Common myeloid progenitor, CD34-positive (primary cell): ENCODE results near the gene PLLP.

Source experiments
- CTCF ChIA-PET: fragments of 350-600 bp; sonication (Branson Sonifier 250); formaldehyde crosslinking; loops from one replicate; lab custom pipeline; 2021; ENCODE audit warnings: antibody characterized with exemption; lab: Charles Lee
- POLR2A ChIA-PET: fragments of 350-600 bp; sonication (Branson Sonifier 250); formaldehyde crosslinking; loops from one replicate; lab custom pipeline; 2021; ENCODE audit warnings: antibody characterized with exemption; lab: Charles Lee
- DNase-seq, 3 donors: peaks; one replicate each; pipeline versions ENCODE4 v3.0.0 to v3.0.0-alpha.2; 2013
- H3K27ac ChIP-seq, 2 experiments: 1 replicate in 1 of 2; 2 replicates in 1 of 2; pipeline ENCODE4 v1.7.0; 2013; ENCODE audit warnings: inconsistent platforms in 2 of 2, low read length in 2 of 2, mild to moderate bottlenecking in 2 of 2, low read depth in 1 of 2, moderate library complexity in 1 of 2; ENCODE audit not compliant: severe bottlenecking in 2 of 2, insufficient read depth in 1 of 2, poor library complexity in 1 of 2
- H3K27me3 ChIP-seq, 5 experiments: replicated peaks in 2 of 5; 1 replicate in 3 of 5; 2 replicates in 2 of 5; pipeline versions ENCODE4 v1.6.1 to v1.7.0; 2013; ENCODE audit warnings: low read length in 4 of 5, mild to moderate bottlenecking in 2 of 5, moderate library complexity in 2 of 5, inconsistent platforms in 1 of 5; ENCODE audit not compliant: insufficient read depth in 5 of 5, control insufficient read depth in 4 of 5
- H3K36me3 ChIP-seq, 4 experiments: 1 replicate in 2 of 4; 2 replicates in 2 of 4; pipeline versions ENCODE4 v1.6.1 to v1.7.0; 2013; ENCODE audit warnings: low read length in 3 of 4, control low read depth in 1 of 4, mild to moderate bottlenecking in 1 of 4; ENCODE audit not compliant: control insufficient read depth in 4 of 4, insufficient read depth in 4 of 4
- H3K4me1 ChIP-seq, 4 experiments: 1 replicate in 3 of 4; 2 replicates in 1 of 4; pipeline versions ENCODE4 v1.6.1 to v1.7.1; 2013; ENCODE audit warnings: low read length in 3 of 4, mild to moderate bottlenecking in 3 of 4, control low read depth in 1 of 4, inconsistent platforms in 1 of 4, moderate library complexity in 1 of 4; ENCODE audit not compliant: control insufficient read depth in 4 of 4, insufficient read depth in 4 of 4; ENCODE audit errors: control extremely low read depth in 1 of 4
- H3K4me3 ChIP-seq, 7 experiments: 1 replicate in 4 of 7; 2 replicates in 3 of 7; pipeline versions ENCODE4 v1.5.1 to v1.7.0; 2013; ENCODE audit warnings: mild to moderate bottlenecking in 7 of 7, low read length in 6 of 7, moderate library complexity in 6 of 7, inconsistent platforms in 2 of 7, low read depth in 2 of 7, control low read depth in 1 of 7; ENCODE audit not compliant: insufficient read depth in 4 of 7, control insufficient read depth in 1 of 7; ENCODE audit errors: extremely low read depth in 1 of 7
- H3K9me3 ChIP-seq, 5 experiments: 1 replicate in 4 of 5; 2 replicates in 1 of 5; pipeline versions ENCODE4 v1.6.1 to v1.7.1; 2013; ENCODE audit warnings: low read length in 4 of 5, mild to moderate bottlenecking in 2 of 5, inconsistent platforms in 1 of 5, low read depth in 1 of 5, moderate library complexity in 1 of 5; ENCODE audit not compliant: control insufficient read depth in 4 of 5, insufficient read depth in 2 of 5; ENCODE audit errors: control extremely low read depth in 1 of 5
- WGBS: methylation state at CpG from one replicate; pipeline ENCODE4 v1.1.5; 2013; ENCODE audit not compliant: insufficient coverage; 5-methylcytosine and 5-hydroxymethylcytosine counted together

Gene PLLP

GRCh38 chr16:57308041-57308440, 23.6 kb upstream of the PLLP start:
- Histone ChIP-seq H3K27me3 (peaks cover 0 to 4% (median 0%) of the 10 kb centered on the region in 5 experiments), H3K4me1 (peaks cover 0 to 4% (median 0%) of the 10 kb centered on the region in 4 experiments), H3K36me3 (no peaks in the 10 kb centered on the region), H3K4me3 (no peak overlapping the region), H3K27ac (no peak overlapping the region), H3K9me3 (no peaks in the 10 kb centered on the region)
- POLR2A ChIA-PET = no interaction called here
- no peak for DNase-seq
- CTCF ChIA-PET = interaction anchor here (17.2 kb wide), 1 partner anchor 110 kb away, joined by 250 read pairs; no protein-coding TSS in a partner anchor
- WGBS = 58% methylated on average over 4 of the region's 5 CpGs

- H3K36me3 ChIP-seq = no peaks in the 10 kb centered on the region
- ChIA-PET POLR2A (no interaction called here), CTCF (interaction anchor here (17.2 kb wide), 1 partner anchor 111 kb away, joined by 250 read pairs; no protein-coding TSS in a partner anchor)
- H3K27ac ChIP-seq = no peak overlapping the region
- H3K4me3 ChIP-seq = no peak overlapping the region
- DNase-seq = no peak
- 76% methylated on average over 2 of the region's 5 CpGs for WGBS
- H3K4me1 ChIP-seq = peaks cover 0 to 4% (median 0%) of the 10 kb centered on the region in 4 experiments
- H3K27me3 ChIP-seq = peaks cover 0 to 4% (median 0%) of the 10 kb centered on the region in 5 experiments
- no peaks in the 10 kb centered on the region for H3K9me3 ChIP-seq
These were observed 22.9 kb upstream of the PLLP start for GRCh38 chr16:57307365-57307764.

DNA sequence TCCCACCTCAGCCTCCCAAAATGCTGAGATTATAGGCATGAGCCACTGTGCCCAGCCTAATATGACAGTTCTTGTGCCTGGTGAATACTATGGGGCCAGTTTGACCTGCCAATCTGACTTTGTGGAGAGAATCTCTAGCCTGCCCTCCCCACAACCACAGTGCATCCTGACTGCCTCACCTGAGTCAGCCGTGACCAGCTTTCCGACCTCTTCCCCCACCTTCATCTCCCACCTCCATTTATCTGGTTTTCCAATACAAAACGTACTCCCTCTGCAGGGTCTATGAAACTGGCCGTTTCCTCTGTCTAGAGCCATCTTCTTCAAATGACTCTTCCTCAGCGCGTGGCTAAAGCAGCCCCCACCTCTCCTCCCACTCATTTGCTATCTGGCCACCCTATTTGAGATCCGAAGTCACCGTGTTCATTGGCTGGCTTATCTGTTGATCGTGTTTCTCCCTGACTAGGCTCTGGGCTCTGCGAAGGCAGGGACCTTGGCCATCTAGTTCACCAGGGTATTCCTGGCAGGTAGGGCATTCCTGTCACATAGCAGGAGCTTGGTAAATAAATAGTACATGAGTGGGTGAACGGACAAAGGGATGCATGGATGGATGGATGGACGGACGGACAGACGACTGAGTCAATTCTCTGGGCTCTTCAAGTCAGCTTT, 22.3 kb upstream of the PLLP start:
- ChIA-PET CTCF (interaction anchor here (17.2 kb wide), 1 partner anchor 111 kb away, joined by 250 read pairs; no protein-coding TSS in a partner anchor), POLR2A (no interaction called here)
- no peaks in the 10 kb centered on the region for H3K36me3 ChIP-seq
- WGBS = 89% methylated on average over 10 of the region's 14 CpGs
- H3K27ac ChIP-seq = no peak overlapping the region
- DNase-seq = no peak
- no peak overlapping the region for H3K4me3 ChIP-seq
- peaks cover 0 to 4% (median 0%) of the 10 kb centered on the region in 4 experiments for H3K4me1 ChIP-seq
- H3K9me3 ChIP-seq = no peaks in the 10 kb centered on the region
- H3K27me3 ChIP-seq = peaks cover 0 to 4% (median 0%) of the 10 kb centered on the region in 5 experiments

DNA sequence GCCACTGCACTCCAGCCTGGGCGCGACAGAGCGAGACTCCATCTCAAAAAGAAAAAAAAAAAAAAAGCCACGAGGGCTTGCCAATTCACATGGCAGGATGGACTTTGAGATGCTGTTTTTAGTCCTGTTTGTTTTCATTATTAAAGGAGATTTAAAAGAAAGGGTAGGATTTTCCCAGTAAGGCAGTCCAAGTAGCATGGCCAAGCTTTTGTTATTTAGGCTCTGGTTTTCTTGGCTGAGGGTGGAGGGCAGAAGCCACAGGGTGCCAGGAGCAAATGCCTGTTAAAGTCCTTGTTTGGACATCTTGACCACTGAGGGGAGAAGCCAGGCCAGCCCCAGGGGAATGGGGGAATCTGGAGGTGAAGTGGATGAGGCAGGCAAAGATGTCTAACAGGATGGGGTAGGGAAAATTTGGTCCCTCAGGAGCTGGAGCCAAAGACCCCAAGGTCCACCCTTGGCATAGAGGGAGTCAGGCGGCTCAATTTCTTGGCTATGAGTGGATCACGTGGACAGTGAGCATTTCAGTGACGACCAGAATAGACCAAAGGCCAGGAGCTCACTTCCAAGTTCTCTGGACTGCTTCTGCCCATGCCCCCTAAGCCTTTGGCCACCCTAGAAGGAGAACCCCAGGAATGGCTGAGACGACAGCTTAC, 20.8 kb upstream of the PLLP start:
- Histone ChIP-seq H3K4me3 (no peak overlapping the region), H3K27ac (no peak overlapping the region), H3K9me3 (no peaks in the 10 kb centered on the region), H3K27me3 (peaks cover 0 to 7% (median 0%) of the 10 kb centered on the region in 5 experiments), H3K4me1 (peaks cover 3 to 10% (median 8%) of the 10 kb centered on the region in 4 experiments), H3K36me3 (no peaks in the 10 kb centered on the region)
- POLR2A ChIA-PET = interaction anchor here (0.7 kb wide), 1 partner anchor 10 kb away, joined by 5 read pairs; no protein-coding TSS in a partner anchor
- CTCF ChIA-PET = interaction anchor here (1.3 to 17.2 kb wide), 2 partner anchors 113 to 214 kb away, joined by 4 to 250 read pairs; no protein-coding TSS in a partner anchor
- 96% methylated on average over 7 of the region's 8 CpGs for WGBS
- no peak for DNase-seq

DNA sequence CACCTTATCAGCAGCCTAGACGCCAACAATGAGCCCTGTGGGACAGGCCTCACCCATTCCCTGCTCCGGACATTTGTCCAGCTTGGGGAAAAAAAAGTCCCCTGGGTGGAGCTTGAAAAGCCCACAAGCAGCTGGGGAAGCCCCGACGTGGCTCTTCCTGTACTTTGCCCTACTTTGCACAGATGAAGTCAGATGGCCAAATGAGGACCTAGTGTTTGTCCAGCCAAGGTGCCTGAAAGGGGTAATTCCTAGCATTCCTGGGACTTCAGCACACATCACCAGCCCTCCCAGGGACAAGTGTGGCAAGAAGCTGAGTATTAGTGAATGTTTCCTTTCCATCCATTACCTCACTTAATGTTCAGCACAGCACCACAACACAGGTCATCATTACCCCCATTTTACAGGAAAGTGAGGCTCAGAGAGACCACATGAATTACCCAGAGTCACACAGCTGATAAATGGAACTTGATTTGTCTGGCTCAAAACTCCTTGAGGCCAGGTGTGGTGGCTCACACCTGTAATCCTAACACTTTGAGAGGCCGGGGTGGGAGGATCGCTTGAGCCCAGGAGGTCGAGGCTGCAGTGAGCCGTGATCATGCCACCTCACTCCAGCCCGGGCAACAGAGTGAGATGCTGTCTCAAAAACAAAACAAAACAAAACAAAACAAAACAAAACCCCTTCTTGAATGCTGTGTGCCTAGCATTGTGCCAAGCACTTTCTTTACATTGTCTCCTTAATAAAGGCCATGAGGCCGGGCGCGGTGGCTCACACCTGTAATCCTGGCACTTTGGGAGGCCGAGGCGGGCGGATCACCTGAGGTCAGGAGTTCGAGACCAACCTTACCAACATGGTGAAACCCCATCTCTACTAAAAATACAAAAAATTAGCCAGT, 19.9 kb upstream of the PLLP start:
- Histone ChIP-seq H3K27ac (no peak overlapping the region), H3K36me3 (no peaks in the 10 kb centered on the region), H3K4me1 (peaks cover 3 to 11% (median 9%) of the 10 kb centered on the region in 4 experiments), H3K4me3 (no peak overlapping the region), H3K27me3 (peaks cover 0 to 7% (median 0%) of the 10 kb centered on the region in 5 experiments), H3K9me3 (no peaks in the 10 kb centered on the region)
- ChIA-PET CTCF (interaction anchor here (0.9 to 17.2 kb wide), 3 partner anchors 114 to 215 kb away, joined by 3 to 250 read pairs (median 4); no protein-coding TSS in a partner anchor), POLR2A (interaction anchor here (0.7 kb wide), 1 partner anchor 11 kb away, joined by 5 read pairs; no protein-coding TSS in a partner anchor)
- no peak for DNase-seq
- 74% methylated on average over 5 of the region's 16 CpGs for WGBS

DNA sequence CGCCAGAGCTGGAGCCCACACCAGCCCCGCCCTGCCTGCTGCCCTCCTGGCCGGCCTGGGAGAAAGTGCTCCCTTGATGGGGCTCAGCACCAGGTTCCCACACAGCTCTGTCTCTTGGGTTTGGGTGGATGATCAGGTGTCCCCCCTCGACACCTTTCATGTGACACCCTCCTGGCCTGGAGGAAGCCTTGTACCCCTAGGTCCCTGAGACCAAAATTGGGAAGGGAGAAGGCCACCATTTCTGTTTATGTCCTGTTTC, 19.4 kb upstream of the PLLP start:
- POLR2A ChIA-PET = no interaction called here
- Histone ChIP-seq H3K27me3 (peaks cover 0 to 7% (median 0%) of the 10 kb centered on the region in 5 experiments), H3K36me3 (no peaks in the 10 kb centered on the region), H3K9me3 (no peaks in the 10 kb centered on the region), H3K4me3 (no peak overlapping the region), H3K27ac (no peak overlapping the region), H3K4me1 (peaks cover 3 to 16% (median 14%) of the 10 kb centered on the region in 4 experiments)
- WGBS = 97% methylated on average over 4 of the region's 4 CpGs
- DNase-seq = no peak
- CTCF ChIA-PET = interaction anchor here (0.9 to 17.2 kb wide), 2 partner anchors 114 to 151 kb away, joined by 3 to 250 read pairs; no protein-coding TSS in a partner anchor
